ENCODE results near the gene PRDM16. TPM values are rescaled to one million over a fixed set of nuclear protein-coding genes. Genes with fewer than 3 reads are reported as not detected.

Gene PRDM16
- total RNA-seq, 1 experiment from 2014 or later: 6.1 TPM

GRCh38 chr1:3316340-3316943 is 247.4 kb downstream of the PRDM16 start:
- intact Hi-C loops (cut with micrococcal nuclease): no loop called here
- Histone ChIP-seq H3K27ac (ENCODE audit: low read depth, low read length) (no peak overlapping the region), H3K36me3 (ENCODE audit: control insufficient read depth in 1 of 2, insufficient read depth in 2 of 2, low read length in 2 of 2) (no peaks in the 10 kb centered on the region), H3K9ac (ENCODE audit: low read length) (no peak overlapping the region), H2AFZ (ENCODE audit: low read depth, low read length, poor library complexity, severe bottlenecking) (no peak overlapping the region), H3K9me3 (ENCODE audit: control insufficient read depth in 1 of 2, insufficient read depth in 1 of 2, low read depth in 1 of 2, low read length in 2 of 2) (no peaks in the 10 kb centered on the region), H3K27me3 (ENCODE audit: insufficient read depth, low read length) (no peaks in the 10 kb centered on the region), H3K9me2 (ENCODE audit: insufficient read depth) (no peaks in the 10 kb centered on the region), H3K4me1 (ENCODE audit: control insufficient read depth in 1 of 2, insufficient read depth in 2 of 2, low read length in 2 of 2) (peaks cover 42 to 62% of the 10 kb centered on the region in 2 experiments), H3K4me3 (replicated peaks in 1 of 2; ENCODE audit: low read depth in 1 of 2, low read length in 2 of 2) (no peak overlapping the region), H3K4me2 (ENCODE audit: low read length) (0 out of 2 replicates have a peak overlapping the region, but pooled peaks have one; percentile 12), H4K20me1 (ENCODE audit: insufficient read depth) (no peaks in the 10 kb centered on the region), H3K79me2 (ENCODE audit: insufficient read depth, low read length) (no peaks in the 10 kb centered on the region)
- ATAC-seq: no peak
- BruUV-seq (replicated peaks): no TSS peak
- RAD21 ChIA-PET (ENCODE audit: low non-redundant PET in 1 of 2, low total read pairs in 2 of 2, uncharacterized antibody in 2 of 2, unreplicated experiment in 2 of 2): no interaction called here
- TF ChIP-seq MAX (IDR thresholded peaks at IDR 0.05): no peak
- TF ChIP-seq ZFX (IDR thresholded peaks at IDR 0.05): no peak
- TF ChIP-seq YY1 (IDR thresholded peaks at IDR 0.05; ENCODE audit: extremely low read depth, insufficient replicate concordance, low read depth, low read length): no peak
- no peak for TF ChIP-seq ZNF274 (IDR thresholded peaks at IDR 0.05; ENCODE audit: low read depth, low read length)
- no peak for TF ChIP-seq RAD21 (IDR thresholded peaks at IDR 0.05; ENCODE audit: low read depth)
- TF ChIP-seq EGR1 (IDR thresholded peaks at IDR 0.05; ENCODE audit: low read depth): no peak
- no peak for TF ChIP-seq ELF1 (IDR thresholded peaks at IDR 0.05; ENCODE audit: borderline replicate concordance, low read depth)
- TF ChIP-seq EZH2phosphoT487 (IDR thresholded peaks at IDR 0.05; ENCODE audit: borderline replicate concordance): no peak
- DNase-seq (ENCODE audit: low read depth, low spot score): no peak
- CTCF ChIA-PET: no interaction called here
- POLR2A ChIA-PET: no interaction called here

- intact Hi-C loops (cut with micrococcal nuclease): no loop called here
- POLR2A ChIA-PET: no interaction called here
- TF ChIP-seq ZFX (IDR thresholded peaks at IDR 0.05) (no peak), ELF1 (IDR thresholded peaks at IDR 0.05; ENCODE audit: borderline replicate concordance, low read depth) (no peak), SIN3A (IDR thresholded peaks at IDR 0.05; ENCODE audit: low read depth) (no peak), SP1 (IDR thresholded peaks at IDR 0.05; ENCODE audit: low read depth) (no peak), MAX (IDR thresholded peaks at IDR 0.05) (no peak), EGR1 (IDR thresholded peaks at IDR 0.05; ENCODE audit: low read depth) (no peak), FOSL1 (IDR thresholded peaks at IDR 0.05; ENCODE audit: low read depth) (no peak), RAD21 (IDR thresholded peaks at IDR 0.05; ENCODE audit: low read depth) (no peak), POLR2AphosphoS5 (IDR thresholded peaks at IDR 0.05; ENCODE audit: low read depth, low read length) (no peak), TCF7L2 (IDR thresholded peaks at IDR 0.05; ENCODE audit: borderline replicate concordance, extremely low read depth, insufficient read depth, insufficient read length) (no peak), POLR2A (IDR thresholded peaks at IDR 0.05; ENCODE audit: borderline replicate concordance, extremely low read depth, insufficient read depth, insufficient read length) (no peak), CTCF (IDR thresholded peaks at IDR 0.05 in 2 of 3, conservative IDR thresholded peaks at IDR 0.05 in 1 of 3; ENCODE audit: borderline replicate concordance in 1 of 3, insufficient read depth in 1 of 3, low read depth in 2 of 3, low read length in 2 of 3) (no peak)
- TF ChIP-seq, protein P1, sequence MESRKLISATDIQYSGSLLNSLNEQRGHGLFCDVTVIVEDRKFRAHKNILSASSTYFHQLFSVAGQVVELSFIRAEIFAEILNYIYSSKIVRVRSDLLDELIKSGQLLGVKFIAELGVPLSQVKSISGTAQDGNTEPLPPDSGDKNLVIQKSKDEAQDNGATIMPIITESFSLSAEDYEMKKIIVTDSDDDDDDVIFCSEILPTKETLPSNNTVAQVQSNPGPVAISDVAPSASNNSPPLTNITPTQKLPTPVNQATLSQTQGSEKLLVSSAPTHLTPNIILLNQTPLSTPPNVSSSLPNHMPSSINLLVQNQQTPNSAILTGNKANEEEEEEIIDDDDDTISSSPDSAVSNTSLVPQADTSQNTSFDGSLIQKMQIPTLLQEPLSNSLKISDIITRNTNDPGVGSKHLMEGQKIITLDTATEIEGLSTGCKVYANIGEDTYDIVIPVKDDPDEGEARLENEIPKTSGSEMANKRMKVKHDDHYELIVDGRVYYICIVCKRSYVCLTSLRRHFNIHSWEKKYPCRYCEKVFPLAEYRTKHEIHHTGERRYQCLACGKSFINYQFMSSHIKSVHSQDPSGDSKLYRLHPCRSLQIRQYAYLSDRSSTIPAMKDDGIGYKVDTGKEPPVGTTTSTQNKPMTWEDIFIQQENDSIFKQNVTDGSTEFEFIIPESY (IDR thresholded peaks at IDR 0.05; ENCODE audit: extremely low read depth, insufficient replicate concordance, low read length): no peak
Measured at GRCh38 chr1:3317456-3317855, 248.5 kb downstream of the PRDM16 start.

More at GRCh38 chr1:3317456-3317855, 248.5 kb downstream of the PRDM16 start:
- BruUV-seq (replicated peaks): no TSS peak
- no peak overlapping the region for H3K4me2 ChIP-seq (ENCODE audit: low read length)
- H3K4me3 ChIP-seq (replicated peaks in 1 of 2; ENCODE audit: low read depth in 1 of 2, low read length in 2 of 2): no peak overlapping the region
- ChIA-PET CTCF (no interaction called here), RAD21 (ENCODE audit: low non-redundant PET in 1 of 2, low total read pairs in 2 of 2, uncharacterized antibody in 2 of 2, unreplicated experiment in 2 of 2) (no interaction called here)
- no peak overlapping the region for H3K9ac ChIP-seq (ENCODE audit: low read length)
- H3K79me2 ChIP-seq (ENCODE audit: insufficient read depth, low read length): no peaks in the 10 kb centered on the region
- DNase-seq (ENCODE audit: low read depth, low spot score) (no peak), ATAC-seq (no peak)
- H3K27ac ChIP-seq (ENCODE audit: low read depth, low read length): no peak overlapping the region
- peaks cover 41 to 60% of the 10 kb centered on the region in 2 experiments for H3K4me1 ChIP-seq (ENCODE audit: control insufficient read depth in 1 of 2, insufficient read depth in 2 of 2, low read length in 2 of 2)
- no peaks in the 10 kb centered on the region for H3K36me3 ChIP-seq (ENCODE audit: control insufficient read depth in 1 of 2, insufficient read depth in 2 of 2, low read length in 2 of 2)
- H3K9me3 ChIP-seq (ENCODE audit: control insufficient read depth in 1 of 2, insufficient read depth in 1 of 2, low read depth in 1 of 2, low read length in 2 of 2): no peaks in the 10 kb centered on the region
- no peaks in the 10 kb centered on the region for H3K27me3 ChIP-seq (ENCODE audit: insufficient read depth, low read length)
- H4K20me1 ChIP-seq (ENCODE audit: insufficient read depth): no peaks in the 10 kb centered on the region
- no peak overlapping the region for H2AFZ ChIP-seq (ENCODE audit: low read depth, low read length, poor library complexity, severe bottlenecking)
- H3K9me2 ChIP-seq (ENCODE audit: insufficient read depth): no peaks in the 10 kb centered on the region
